ENCODE measurements around the gene AOAH.

The AOAH gene

GRCh38 chr7:36626111-36626510 lies 98.2 kb downstream of the AOAH start:
- DNase-seq = no peak

- DNase-seq = no peak
Observed at GRCh38 chr7:36625247-36625646, 99.0 kb downstream of the AOAH start.

GRCh38 chr7:36623247-36623646 lies 101.0 kb downstream of the AOAH start:
- DNase-seq = no peak

GRCh38 chr7:36621396-36621795 lies 102.9 kb downstream of the AOAH start:
- DNase-seq = no peak

GRCh38 chr7:36620166-36620708 lies 104.1 kb downstream of the AOAH start:
- DNase-seq = no peak

- no peak for DNase-seq
Observed at GRCh38 chr7:36617408-36617807, 106.9 kb downstream of the AOAH start.

- DNase-seq = no peak
Observed at GRCh38 chr7:36615852-36616540, 108.3 kb downstream of the AOAH start.

GRCh38 chr7:36614959-36615358 lies 109.3 kb downstream of the AOAH start:
- no peak for DNase-seq

- DNase-seq = no peak
Observed at GRCh38 chr7:36613031-36613614, 111.2 kb downstream of the AOAH start.

GRCh38 chr7:36611703-36612102 lies 112.6 kb downstream of the AOAH start:
- DNase-seq = no peak

- DNase-seq = peak; percentile 69
Observed at GRCh38 chr7:36607721-36608095, 116.6 kb downstream of the AOAH start.

GRCh38 chr7:36606976-36607720 lies 117.1 kb downstream of the AOAH start:
- no peak for DNase-seq

- DNase-seq = no peak
Observed at GRCh38 chr7:36606153-36606975, 117.9 kb downstream of the AOAH start.

GRCh38 chr7:36605261-36606051 lies 118.8 kb downstream of the AOAH start:
- DNase-seq = no peak

GRCh38 chr7:36604806-36605205 lies 119.5 kb downstream of the AOAH start:
- DNase-seq = no peak

- DNase-seq = no peak
Observed at GRCh38 chr7:36602934-36603887, 121.1 kb downstream of the AOAH start.

- no peak for DNase-seq
Observed at GRCh38 chr7:36602511-36602910, 121.8 kb downstream of the AOAH start.

- DNase-seq = no peak
Observed at GRCh38 chr7:36601601-36602000, 122.7 kb downstream of the AOAH start.

- no peak for DNase-seq
Observed at GRCh38 chr7:36600869-36601530, 123.3 kb downstream of the AOAH start.

GRCh38 chr7:36600314-36600682 lies 124.0 kb downstream of the AOAH start:
- DNase-seq = peak; percentile 44

Data from NCI-H2029 (cell line).